Natural killer cell treated with Interleukin-12 subunit alpha and Interleukin-12 subunit beta and Interleukin-15 and Interleukin-18, amount 100 ng/mL, for 72 hours (primary cell): ENCODE measurements around the gene YIPF7. TPM values are rescaled to one million over a fixed set of nuclear protein-coding genes. Genes with fewer than 3 reads are reported as not detected.

Experiments used
- ATAC-seq, 2 donors: fragments of 150-1000 bp; cut with Tn5 transposase in 1 of 2; sonication (Bioruptor Pico), chemical (Tn5 transposase) in 1 of 2; 2 replicates each; pipeline ENCODE4 v1.10.0; 2021
- DNase-seq: peaks from one replicate; pipeline ENCODE4 v3.0.0; 2022; ENCODE audit warnings: low spot score
- H3K27ac Mint-ChIP-seq, 2 donors: 1 replicate in 1 of 2; 2 replicates in 1 of 2; pipeline ENCODE4 v1.8.0; 2022; ENCODE audit warnings: mixed read lengths in 2 of 2, mild to moderate bottlenecking in 1 of 2, moderate library complexity in 1 of 2
- H3K27me3 Mint-ChIP-seq, 2 donors: 1 replicate in 1 of 2; 2 replicates in 1 of 2; pipeline ENCODE4 v1.8.0; 2022; ENCODE audit warnings: mixed read lengths in 2 of 2
- H3K36me3 Mint-ChIP-seq: one replicate; pipeline ENCODE4 v1.8.0; 2022; ENCODE audit warnings: mixed read lengths
- H3K4me1 Mint-ChIP-seq, 2 donors: 1 replicate in 1 of 2; 2 replicates in 1 of 2; pipeline ENCODE4 v1.8.0; 2022; ENCODE audit warnings: low read depth in 2 of 2, mixed read lengths in 2 of 2, mild to moderate bottlenecking in 1 of 2
- H3K4me3 Mint-ChIP-seq: one replicate; pipeline ENCODE4 v1.8.0; 2022; ENCODE audit warnings: mixed read lengths
- H3K9me3 Mint-ChIP-seq: 2 replicates; pipeline ENCODE4 v1.8.0; 2022; ENCODE audit warnings: mixed read lengths
- total RNA-seq, 2 donors: library from RNA; stranded (reverse); gene quantifications; one replicate each; pipeline ENCODE4 v1.2.3, GENCODE V29; 2022

The YIPF7 gene
- total RNA-seq, 2 donors from 2014 or later: not detected

GRCh38 chr4:44661940-44662622 lies 10.7 kb upstream of the YIPF7 start:
- DNase-seq: no peak
- ATAC-seq: no peak
- H3K27me3 Mint-ChIP-seq: peaks cover 13 to 31% of the 10 kb centered on the region in 2 donors
- no peaks in the 10 kb centered on the region for H3K4me1 Mint-ChIP-seq
- H3K9me3 Mint-ChIP-seq: no peaks in the 10 kb centered on the region
- no peak overlapping the region for H3K27ac Mint-ChIP-seq
- H3K4me3 Mint-ChIP-seq: no peak overlapping the region
- H3K36me3 Mint-ChIP-seq: no peaks in the 10 kb centered on the region

GRCh38 chr4:44660396-44660795 lies 9.0 kb upstream of the YIPF7 start:
- Mint-ChIP-seq H3K27ac (no peak overlapping the region), H3K27me3 (peaks cover 13 to 31% of the 10 kb centered on the region in 2 donors), H3K4me3 (no peak overlapping the region), H3K4me1 (no peaks in the 10 kb centered on the region), H3K36me3 (no peaks in the 10 kb centered on the region), H3K9me3 (no peaks in the 10 kb centered on the region)
- ATAC-seq: no peak
- DNase-seq: no peak

- no peak for ATAC-seq
- Mint-ChIP-seq H3K4me3 (no peak overlapping the region), H3K27ac (no peak overlapping the region), H3K36me3 (no peaks in the 10 kb centered on the region), H3K27me3 (peaks cover 14 to 26% of the 10 kb centered on the region in 2 donors), H3K9me3 (no peaks in the 10 kb centered on the region), H3K4me1 (no peaks in the 10 kb centered on the region)
- DNase-seq: no peak
Measured at GRCh38 chr4:44652002-44652401, 577 bp upstream of the YIPF7 start.

GRCh38 chr4:44646151-44646550 lies 5.3 kb downstream of the YIPF7 start:
- Mint-ChIP-seq H3K27ac (no peak overlapping the region), H3K27me3 (peaks cover 0 to 3% of the 10 kb centered on the region in 2 donors), H3K36me3 (peaks cover 5% of the 10 kb centered on the region), H3K4me1 (no peaks in the 10 kb centered on the region), H3K9me3 (peaks cover 6% of the 10 kb centered on the region), H3K4me3 (no peak overlapping the region)
- no peak for DNase-seq
- ATAC-seq: no peak

- Mint-ChIP-seq H3K4me3 (no peak overlapping the region), H3K27me3 (peaks cover 0 to 5% of the 10 kb centered on the region in 2 donors), H3K36me3 (peaks cover 5% of the 10 kb centered on the region), H3K9me3 (peaks cover 5% of the 10 kb centered on the region), H3K4me1 (no peaks in the 10 kb centered on the region), H3K27ac (no peak overlapping the region)
- no peak for ATAC-seq
- DNase-seq: no peak
Measured at GRCh38 chr4:44638091-44638490, 13.3 kb downstream of the YIPF7 start.

GRCh38 chr4:44632733-44633132 lies 18.7 kb downstream of the YIPF7 start:
- Mint-ChIP-seq H3K27ac (no peak overlapping the region), H3K9me3 (no peaks in the 10 kb centered on the region), H3K36me3 (no peaks in the 10 kb centered on the region)

GRCh38 chr4:44632089-44632488 lies 19.3 kb downstream of the YIPF7 start:
- Mint-ChIP-seq H3K27me3 (peaks cover 0 to 5% of the 10 kb centered on the region in 2 donors), H3K4me3 (no peak overlapping the region), H3K4me1 (peaks cover 0 to 2% of the 10 kb centered on the region in 2 donors), H3K36me3 (no peaks in the 10 kb centered on the region), H3K9me3 (no peaks in the 10 kb centered on the region), H3K27ac (no peak overlapping the region)
- ATAC-seq: no peak
- no peak for DNase-seq

More at GRCh38 chr4:44632733-44633132, 18.7 kb downstream of the YIPF7 start:
- H3K4me1 Mint-ChIP-seq: peaks cover 0 to 2% of the 10 kb centered on the region in 2 donors
- no peak overlapping the region for H3K4me3 Mint-ChIP-seq
- no peak for DNase-seq
- peaks cover 0 to 5% of the 10 kb centered on the region in 2 donors for H3K27me3 Mint-ChIP-seq
- no peak for ATAC-seq

GRCh38 chr4:44629280-44629866 lies 22.1 kb downstream of the YIPF7 start:
- peak; percentile 58 for DNase-seq
- H3K4me1 Mint-ChIP-seq: peaks cover 0 to 2% of the 10 kb centered on the region in 2 donors
- no peak overlapping the region for H3K27ac Mint-ChIP-seq
- no peaks in the 10 kb centered on the region for H3K36me3 Mint-ChIP-seq
- H3K4me3 Mint-ChIP-seq: no peak overlapping the region
- H3K27me3 Mint-ChIP-seq: no peaks in the 10 kb centered on the region
- peak; percentile 54 to 64 for ATAC-seq
- no peaks in the 10 kb centered on the region for H3K9me3 Mint-ChIP-seq

GRCh38 chr4:44623676-44624075 lies 27.7 kb downstream of the YIPF7 start:
- Mint-ChIP-seq H3K27ac (no peak overlapping the region), H3K36me3 (no peaks in the 10 kb centered on the region), H3K4me3 (no peak overlapping the region), H3K27me3 (no peaks in the 10 kb centered on the region), H3K9me3 (no peaks in the 10 kb centered on the region), H3K4me1 (no peaks in the 10 kb centered on the region)
- ATAC-seq (no peak), DNase-seq (no peak)

GRCh38 chr4:44616621-44617020 lies 34.8 kb downstream of the YIPF7 start:
- Mint-ChIP-seq H3K27me3 (peaks cover 0 to 7% of the 10 kb centered on the region in 2 donors), H3K36me3 (no peaks in the 10 kb centered on the region), H3K27ac (no peak overlapping the region), H3K9me3 (peaks cover 4% of the 10 kb centered on the region), H3K4me1 (no peaks in the 10 kb centered on the region), H3K4me3 (no peak overlapping the region)
- DNase-seq (no peak), ATAC-seq (no peak)

- H3K36me3 Mint-ChIP-seq: no peaks in the 10 kb centered on the region
- no peak overlapping the region for H3K4me3 Mint-ChIP-seq
- no peaks in the 10 kb centered on the region for H3K27me3 Mint-ChIP-seq
- no peak overlapping the region for H3K27ac Mint-ChIP-seq
- DNase-seq (no peak), ATAC-seq (no peak)
- H3K4me1 Mint-ChIP-seq: no peaks in the 10 kb centered on the region
- H3K9me3 Mint-ChIP-seq: peaks cover 5% of the 10 kb centered on the region
Measured at GRCh38 chr4:44583393-44583792, 68.0 kb downstream of the YIPF7 start.

- H3K27ac Mint-ChIP-seq: no peak overlapping the region
- DNase-seq: no peak
- no peaks in the 10 kb centered on the region for H3K4me1 Mint-ChIP-seq
- no peak overlapping the region for H3K4me3 Mint-ChIP-seq
- peaks cover 5% of the 10 kb centered on the region for H3K9me3 Mint-ChIP-seq
- H3K36me3 Mint-ChIP-seq: no peaks in the 10 kb centered on the region
- no peak for ATAC-seq
- H3K27me3 Mint-ChIP-seq: no peaks in the 10 kb centered on the region
Measured at GRCh38 chr4:44580231-44580630, 71.2 kb downstream of the YIPF7 start.

GRCh38 chr4:44578954-44579353 lies 72.5 kb downstream of the YIPF7 start:
- no peak for ATAC-seq
- no peaks in the 10 kb centered on the region for H3K36me3 Mint-ChIP-seq
- no peaks in the 10 kb centered on the region for H3K27me3 Mint-ChIP-seq

More at GRCh38 chr4:44578954-44579353, 72.5 kb downstream of the YIPF7 start:
- H3K9me3 Mint-ChIP-seq: peaks cover 5% of the 10 kb centered on the region
- DNase-seq: no peak
- no peak overlapping the region for H3K4me3 Mint-ChIP-seq
- H3K4me1 Mint-ChIP-seq: no peaks in the 10 kb centered on the region
- H3K27ac Mint-ChIP-seq: no peak overlapping the region
